Testis (tissue), 3 donors: ENCODE results near the gene DNAJC22. TPM values are rescaled to one million over a fixed set of nuclear protein-coding genes. Genes with fewer than 3 reads are reported as not detected.

Experiments used
- DNase-seq: peaks from one replicate; pipeline ENCODE4 v3.0.0-alpha.2; 2019
- H3K27ac ChIP-seq, 2 donors: fragments of 200-600 bp; sonication (generic); one replicate each; pipeline ENCODE4 v1.5.1; 2019
- H3K27me3 ChIP-seq: fragments of 200-600 bp; sonication (generic); one replicate; pipeline ENCODE4 v1.5.1; 2019
- H3K36me3 ChIP-seq: fragments of 200-600 bp; sonication (generic); one replicate; pipeline ENCODE4 v1.5.1; 2017; ENCODE audit warnings: low read depth; ENCODE audit errors: missing control alignments
- H3K4me1 ChIP-seq: fragments of 200-600 bp; sonication (generic); one replicate; pipeline ENCODE4 v1.5.1; 2019
- H3K4me3 ChIP-seq, 2 donors: fragments of 200-600 bp; sonication (generic); one replicate each; pipeline ENCODE4 v1.5.1; 2017 to 2019
- H3K9me3 ChIP-seq: fragments of 200-600 bp; sonication (generic); one replicate; pipeline ENCODE4 v1.5.1; 2017
- CTCF ChIP-seq, 3 experiments: fragments of 450-650 bp in 2 of 3; fragments of 200-600 bp in 1 of 3; sonication (generic) in 1 of 3; IDR thresholded peaks; one replicate each; pipeline ENCODE4 v1.5.1; 2016 to 2019; ENCODE audit warnings: antibody characterized with exemption in 3 of 3, mild to moderate bottlenecking in 2 of 3, moderate library complexity in 1 of 3
- POLR2A ChIP-seq: fragments of 450-650 bp; IDR thresholded peaks from one replicate; pipeline ENCODE4 v1.6.1; 2017; ENCODE audit warnings: antibody characterized with exemption, mild to moderate bottlenecking, moderate library complexity
- WGBS, 2 donors: methylation state at CpG; one replicate each; pipeline ENCODE4 v1.1.5; 2018; 5-methylcytosine and 5-hydroxymethylcytosine counted together
- intact Hi-C: fragments of 100-400 bp; cut with DNase I; formaldehyde crosslinking; loops from one replicate; pipeline ENCODE4 v1.15.1; 2023; ENCODE audit warnings: low total_unique reads
- polyA plus RNA-seq: library from polyadenylated mRNA; stranded (reverse); fragments of 350-450 nt; fragmentation: Illumina TruSeq; extraction: RNeasy Lipid Tissue Mini Kit (QIAGEN cat#74804); gene quantifications from one replicate; pipeline ENCODE4 v1.2.3, GENCODE V29; 2014; ENCODE audit warnings: low read depth, low replicate concordance; ENCODE audit not compliant: insufficient read depth
- total RNA-seq, 2 donors: library from RNA; depleted of rRNA; stranded (reverse); fragments of >200 nt; gene quantifications; one replicate each; pipeline ENCODE4 v1.2.3, GENCODE V29; 2016

DNAJC22 gene
- total and polyA plus RNA-seq, 3 donors from 2014 or later: 0.87 to 3.5 (median 1.1) TPM

- peaks cover 48% of the 10 kb centered on the region for H3K4me1 ChIP-seq
- H3K36me3 ChIP-seq: no peaks in the 10 kb centered on the region
- no peak overlapping the region for H3K27ac ChIP-seq
- intact Hi-C loops: loop anchor here (10.0 kb wide), 1 partner anchor 170 kb away; no protein-coding TSS in a partner anchor
- peak; percentile 9 for DNase-seq
- H3K9me3 ChIP-seq: no peaks in the 10 kb centered on the region
- WGBS, 2 donors: 22 to 42% methylated on average over 12 to 15 of the region's 15 CpGs
- no peaks in the 10 kb centered on the region for H3K27me3 ChIP-seq
- H3K4me3 ChIP-seq: peak overlapping the region in 1 of 2 donors; percentile 49
- TF ChIP-seq CTCF (IDR thresholded peaks at IDR 0.05) (no peak), POLR2A (no peak)
These were observed 2.1 kb upstream of the DNAJC22 start for GRCh38 chr12:49344486-49345050.

GRCh38 chr12:49345051-49345824 lies 1.4 kb upstream of the DNAJC22 start:
- no peaks in the 10 kb centered on the region for H3K36me3 ChIP-seq
- peak overlapping the region; percentile 18 to 49 for H3K4me3 ChIP-seq
- DNase-seq: peak; percentile 30
- H3K9me3 ChIP-seq: no peaks in the 10 kb centered on the region
- H3K27me3 ChIP-seq: no peaks in the 10 kb centered on the region
- peaks cover 48% of the 10 kb centered on the region for H3K4me1 ChIP-seq
- intact Hi-C loops: loop anchor here (10.0 kb wide), 1 partner anchor 170 kb away; no protein-coding TSS in a partner anchor
- WGBS, 2 donors: 2 to 13% methylated on average over 9 to 48 of the region's 70 CpGs
- TF ChIP-seq CTCF (IDR thresholded peaks at IDR 0.05) (no peak), POLR2A (no peak)
- no peak overlapping the region for H3K27ac ChIP-seq

- H3K4me1 ChIP-seq: peaks cover 48% of the 10 kb centered on the region
- 3% methylated on average over 57 to 61 of the region's 61 CpGs for WGBS, 2 donors
- no peaks in the 10 kb centered on the region for H3K36me3 ChIP-seq
- H3K27me3 ChIP-seq: no peaks in the 10 kb centered on the region
- no peaks in the 10 kb centered on the region for H3K9me3 ChIP-seq
- H3K27ac ChIP-seq: no peak overlapping the region
- intact Hi-C loops: loop anchor here (10.0 kb wide), 1 partner anchor 169 kb away; no protein-coding TSS in a partner anchor
- H3K4me3 ChIP-seq: peak overlapping the region in 1 of 2 donors; percentile 49
- no peak for TF ChIP-seq CTCF (IDR thresholded peaks at IDR 0.05)
- TF ChIP-seq POLR2A: no peak
- peak; percentile 12 for DNase-seq
These were observed 646 bp upstream of the DNAJC22 start for GRCh38 chr12:49345825-49346658.

- 7 to 17% methylated on average over 15 to 37 of the region's 37 CpGs for whole genome bisulfite sequencing, 2 donors
- H3K27ac ChIP-seq: no peak overlapping the region
- peak; percentile 72 for DNase-seq
These were observed 864 bp downstream of the DNAJC22 start for GRCh38 chr12:49347311-49348193.

More at GRCh38 chr12:49347311-49348193, 864 bp downstream of the DNAJC22 start:
- H3K27me3 ChIP-seq: no peaks in the 10 kb centered on the region
- H3K4me3 ChIP-seq: peak overlapping the region; percentile 0 to 49
- intact Hi-C loops: loop anchor here (10.0 kb wide), 1 partner anchor 167 kb away; no protein-coding TSS in a partner anchor
- H3K9me3 ChIP-seq: no peaks in the 10 kb centered on the region
- no peak for TF ChIP-seq POLR2A
- TF ChIP-seq CTCF (IDR thresholded peaks at IDR 0.05): peak; percentile 77 to 95 (median 83)
- peaks cover 47% of the 10 kb centered on the region for H3K4me1 ChIP-seq
- H3K36me3 ChIP-seq: no peaks in the 10 kb centered on the region
